Astrocyte (in vitro differentiated cells and primary cell): ENCODE data around the gene RAD51B. TPM values are rescaled to one million over a fixed set of nuclear protein-coding genes. Genes with fewer than 3 reads are reported as not detected.

Source experiments
- DNase-seq: peaks from one replicate; pipeline ENCODE4 v3.0.0-alpha.2; 2010; ENCODE audit warnings: low read depth
- FAIRE-seq: peaks from 2 replicates; lab custom pipeline; 2011; peaks lifted over from hg19 to GRCh38; lab: Jason Lieb, UNC
- H2AFZ ChIP-seq: 2 replicates; pipeline ENCODE4 v1.6.0; 2012; ENCODE audit warnings: low read depth, low read length, inconsistent platforms
- H3K27ac ChIP-seq: 2 replicates; pipeline ENCODE4 v1.5.1; 2011; ENCODE audit warnings: low read depth, low read length, inconsistent platforms
- H3K27me3 ChIP-seq: 2 replicates; pipeline ENCODE4 v1.6.0; 2011; ENCODE audit warnings: low read length, inconsistent platforms; ENCODE audit not compliant: insufficient read depth
- H3K36me3 ChIP-seq: 2 replicates; pipeline ENCODE4 v1.5.1; 2011; ENCODE audit warnings: low read length, inconsistent platforms; ENCODE audit not compliant: insufficient read depth
- H3K4me1 ChIP-seq: 2 replicates; pipeline ENCODE4 v1.5.1; 2011; ENCODE audit warnings: low read length, inconsistent platforms; ENCODE audit not compliant: insufficient read depth
- H3K4me2 ChIP-seq: 2 replicates; pipeline ENCODE4 v1.6.0; 2012; ENCODE audit warnings: low read length, inconsistent platforms
- H3K4me3 ChIP-seq: 2 replicates; pipeline ENCODE4 v1.5.1; 2011; ENCODE audit warnings: low read depth, mild to moderate bottlenecking, low read length, inconsistent platforms; ENCODE audit not compliant: insufficient read depth
- H3K79me2 ChIP-seq: 2 replicates; pipeline ENCODE4 v1.6.0; 2012; ENCODE audit warnings: mild to moderate bottlenecking, low read length, inconsistent platforms; ENCODE audit not compliant: insufficient read depth
- H3K9ac ChIP-seq: 2 replicates; pipeline ENCODE4 v1.6.0; 2012; ENCODE audit warnings: mild to moderate bottlenecking, low read length, inconsistent platforms
- H3K9me3 ChIP-seq: 2 replicates; pipeline ENCODE4 v1.5.1; 2012; ENCODE audit warnings: low read depth, mild to moderate bottlenecking, low read length, inconsistent platforms; ENCODE audit not compliant: insufficient read depth
- H4K20me1 ChIP-seq: 2 replicates; pipeline ENCODE4 v1.6.0; 2012; ENCODE audit warnings: low read length, inconsistent platforms; ENCODE audit not compliant: insufficient read depth
- H3K27ac Mint-ChIP-seq: one replicate; pipeline ENCODE4 v1.8.0; 2021; ENCODE audit warnings: mild to moderate bottlenecking, mixed read lengths; ENCODE audit not compliant: unreplicated experiment
- H3K27me3 Mint-ChIP-seq: one replicate; pipeline ENCODE4 v1.8.0; 2021; ENCODE audit warnings: low read depth, mixed read lengths; ENCODE audit not compliant: unreplicated experiment
- H3K36me3 Mint-ChIP-seq: one replicate; pipeline ENCODE4 v1.8.0; 2021; ENCODE audit warnings: low read depth, mixed read lengths; ENCODE audit not compliant: unreplicated experiment
- H3K4me1 Mint-ChIP-seq: one replicate; pipeline ENCODE4 v1.8.0; 2021; ENCODE audit warnings: low read depth, mixed read lengths; ENCODE audit not compliant: unreplicated experiment
- H3K4me3 Mint-ChIP-seq: one replicate; pipeline ENCODE4 v1.8.0; 2021; ENCODE audit warnings: mild to moderate bottlenecking, moderate library complexity, mixed read lengths; ENCODE audit not compliant: unreplicated experiment
- H3K9me3 Mint-ChIP-seq: one replicate; pipeline ENCODE4 v1.8.0; 2021; ENCODE audit warnings: mild to moderate bottlenecking, mixed read lengths; ENCODE audit not compliant: unreplicated experiment
- CTCF ChIP-seq: IDR thresholded peaks from 2 replicates; pipeline ENCODE4 v1.5.1; 2011; ENCODE audit warnings: low read depth, mild to moderate bottlenecking, inconsistent platforms, low read length, moderate library complexity; ENCODE audit not compliant: insufficient read depth
- EZH2 ChIP-seq: IDR thresholded peaks from 2 replicates; pipeline ENCODE4 v1.6.1; 2012; ENCODE audit warnings: mild to moderate bottlenecking, low read length, inconsistent platforms; ENCODE audit not compliant: insufficient read depth
- total RNA-seq: library from RNA; stranded (reverse); gene quantifications from 2 replicates; pipeline ENCODE4 v1.2.1, GENCODE V29; 2021

The RAD51B gene
- total RNA-seq, 1 donor from 2014 or later: 10.8 TPM

DNA sequence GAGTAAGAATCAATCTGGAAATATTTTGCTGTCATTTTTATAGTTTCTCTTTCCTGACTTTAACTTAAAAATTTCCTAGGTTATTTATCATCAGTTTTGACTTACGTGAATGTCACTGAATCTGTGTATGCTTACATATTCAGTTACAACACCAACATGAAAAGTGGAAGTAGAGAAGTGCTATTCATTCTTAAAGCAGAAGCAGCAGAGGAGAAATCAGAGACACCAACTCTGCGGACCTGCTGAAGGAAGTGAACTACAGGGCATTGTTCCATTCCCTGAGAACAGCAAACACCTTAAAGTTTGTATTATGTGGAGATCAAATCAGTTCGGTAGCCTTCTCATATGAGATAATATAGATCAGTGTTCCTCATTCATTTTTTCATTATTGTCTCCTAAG, 34.1 kb downstream of the RAD51B start:
- H3K4me3 Mint-ChIP-seq: no peak overlapping the region

DNA sequence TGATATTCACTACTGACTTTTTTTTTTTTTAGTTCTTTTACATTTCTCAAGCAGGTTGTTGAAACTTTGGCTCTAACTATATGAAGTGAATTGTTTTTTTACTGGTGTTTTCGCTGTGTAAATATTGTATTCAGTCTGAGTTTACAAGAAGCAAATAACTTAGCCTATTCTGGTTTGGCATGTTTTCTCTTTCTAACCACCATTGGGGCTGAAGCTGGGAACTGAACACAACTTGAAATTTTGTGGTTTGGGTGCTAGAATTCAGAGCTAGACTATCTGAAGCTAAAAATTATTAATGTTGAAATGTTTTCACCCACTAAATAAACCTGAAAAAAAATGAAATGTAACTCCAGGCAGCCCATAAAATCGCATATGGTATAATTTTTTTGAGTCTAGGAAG, 37.2 kb downstream of the RAD51B start:
- Histone ChIP-seq H4K20me1 (no peaks in the 10 kb centered on the region), H3K4me3 (no peak overlapping the region), H3K27me3 (no peaks in the 10 kb centered on the region), H3K4me2 (no peak overlapping the region), H3K9me3 (no peaks in the 10 kb centered on the region), H3K27ac (no peak overlapping the region), H3K9ac (no peak overlapping the region), H3K36me3 (no peaks in the 10 kb centered on the region), H3K79me2 (no peaks in the 10 kb centered on the region), H3K4me1 (no peaks in the 10 kb centered on the region), H2AFZ (no peak overlapping the region)
- H3K36me3 Mint-ChIP-seq: no peaks in the 10 kb centered on the region
- peak; percentile 69 for DNase-seq
- no peak overlapping the region for H3K4me3 Mint-ChIP-seq
- no peaks in the 10 kb centered on the region for H3K9me3 Mint-ChIP-seq
- no peak for FAIRE-seq
- H3K4me1 Mint-ChIP-seq: peaks cover 1% of the 10 kb centered on the region
- TF ChIP-seq CTCF: no peak
- no peak for TF ChIP-seq EZH2
- peaks cover 2% of the 10 kb centered on the region for H3K27me3 Mint-ChIP-seq
- H3K27ac Mint-ChIP-seq: no peak overlapping the region

More for the DNA sequence above, 34.1 kb downstream of the RAD51B start:
- no peak for DNase-seq
- Histone ChIP-seq H4K20me1 (no peaks in the 10 kb centered on the region), H3K4me3 (no peak overlapping the region), H3K27ac (no peak overlapping the region), H2AFZ (no peak overlapping the region), H3K4me1 (no peaks in the 10 kb centered on the region), H3K4me2 (no peak overlapping the region), H3K9me3 (no peaks in the 10 kb centered on the region), H3K9ac (no peak overlapping the region), H3K27me3 (no peaks in the 10 kb centered on the region), H3K79me2 (no peaks in the 10 kb centered on the region), H3K36me3 (no peaks in the 10 kb centered on the region)
- peaks cover 3% of the 10 kb centered on the region for H3K9me3 Mint-ChIP-seq
- TF ChIP-seq EZH2: no peak
- H3K4me1 Mint-ChIP-seq: peaks cover 1% of the 10 kb centered on the region
- H3K27me3 Mint-ChIP-seq: peaks cover 2% of the 10 kb centered on the region
- no peak overlapping the region for H3K27ac Mint-ChIP-seq
- H3K36me3 Mint-ChIP-seq: no peaks in the 10 kb centered on the region
- no peak for FAIRE-seq

GRCh38 chr14:67857778-67858350, 38.3 kb downstream of the RAD51B start:
- H3K4me2 ChIP-seq: no peak overlapping the region
- H3K27ac ChIP-seq: no peak overlapping the region
- Mint-ChIP-seq H3K4me3 (no peak overlapping the region), H3K36me3 (no peaks in the 10 kb centered on the region), H3K27ac (no peak overlapping the region), H3K4me1 (peaks cover 1% of the 10 kb centered on the region), H3K9me3 (no peaks in the 10 kb centered on the region), H3K27me3 (peaks cover 2% of the 10 kb centered on the region)
- H4K20me1 ChIP-seq: no peaks in the 10 kb centered on the region
- no peak overlapping the region for H3K9ac ChIP-seq
- H3K4me3 ChIP-seq: no peak overlapping the region
- TF ChIP-seq EZH2: no peak
- no peak for TF ChIP-seq CTCF
- no peaks in the 10 kb centered on the region for H3K4me1 ChIP-seq
- H3K27me3 ChIP-seq: no peaks in the 10 kb centered on the region
- no peak for FAIRE-seq
- H3K36me3 ChIP-seq: no peaks in the 10 kb centered on the region
- H3K9me3 ChIP-seq: no peaks in the 10 kb centered on the region
- no peak overlapping the region for H2AFZ ChIP-seq
- no peaks in the 10 kb centered on the region for H3K79me2 ChIP-seq
- DNase-seq: no peak
